ENCODE results near the gene RAD51B.

The RAD51B gene

GRCh38 chr14:68369281-68370056 is 549.9 kb downstream of the RAD51B start:
- peaks cover 11% of the 10 kb centered on the region for H3K4me1 ChIP-seq (ENCODE audit: insufficient read depth, insufficient read length)

DNA sequence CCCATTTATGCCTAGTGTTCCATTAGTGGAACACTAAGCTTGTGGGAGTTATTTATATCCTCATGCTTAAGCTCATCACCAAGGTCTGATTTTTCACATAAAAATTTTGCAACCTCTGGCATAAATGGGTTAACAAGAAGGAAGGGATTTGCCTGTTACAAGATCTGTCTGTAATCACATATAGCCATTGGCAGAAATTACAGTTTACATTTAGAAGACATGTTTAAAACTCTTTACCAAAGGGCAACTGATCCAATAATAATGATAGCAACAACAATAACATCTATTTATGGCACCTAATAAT is 550.4 kb downstream of the RAD51B start:
- no peak for TF ChIP-seq YY1 (IDR thresholded peaks at IDR 0.05; ENCODE audit: insufficient read depth, insufficient read length)
- no peak for TF ChIP-seq SUZ12 (IDR thresholded peaks at IDR 0.05; ENCODE audit: extremely low read depth, insufficient read depth, insufficient read length)
- no peak for TF ChIP-seq ZNF274 (IDR thresholded peaks at IDR 0.05; ENCODE audit: low read depth, low read length)
- H3K36me3 ChIP-seq (ENCODE audit: insufficient read depth, insufficient read length, low read length): no peaks in the 10 kb centered on the region
- DNase-seq (ENCODE audit: low read depth, low spot score): no peak
- no peak overlapping the region for H3K9ac ChIP-seq (ENCODE audit: insufficient read length, low read depth)
- H3K4me1 ChIP-seq (ENCODE audit: insufficient read depth, insufficient read length): peaks cover 8% of the 10 kb centered on the region
- no peaks in the 10 kb centered on the region for H3K27me3 ChIP-seq (ENCODE audit: insufficient read depth, insufficient read length)
- no peak overlapping the region for H3K4me3 ChIP-seq (ENCODE audit: insufficient read length, low read depth)
- H3K9me3 ChIP-seq (ENCODE audit: insufficient read depth, low read length): no peaks in the 10 kb centered on the region

More at GRCh38 chr14:68369281-68370056, 549.9 kb downstream of the RAD51B start:
- no peaks in the 10 kb centered on the region for H3K36me3 ChIP-seq (ENCODE audit: insufficient read depth, insufficient read length, low read length)
- DNase-seq (ENCODE audit: low read depth, low spot score): no peak
- H3K27me3 ChIP-seq (ENCODE audit: insufficient read depth, insufficient read length): no peaks in the 10 kb centered on the region
- no peaks in the 10 kb centered on the region for H3K9me3 ChIP-seq (ENCODE audit: insufficient read depth, low read length)
- no peak for TF ChIP-seq SUZ12 (IDR thresholded peaks at IDR 0.05; ENCODE audit: extremely low read depth, insufficient read depth, insufficient read length)
- no peak for TF ChIP-seq YY1 (IDR thresholded peaks at IDR 0.05; ENCODE audit: insufficient read depth, insufficient read length)
- TF ChIP-seq ZNF274 (IDR thresholded peaks at IDR 0.05; ENCODE audit: low read depth, low read length): no peak
- no peak overlapping the region for H3K4me3 ChIP-seq (ENCODE audit: insufficient read length, low read depth)
- no peak overlapping the region for H3K9ac ChIP-seq (ENCODE audit: insufficient read length, low read depth)

DNA sequence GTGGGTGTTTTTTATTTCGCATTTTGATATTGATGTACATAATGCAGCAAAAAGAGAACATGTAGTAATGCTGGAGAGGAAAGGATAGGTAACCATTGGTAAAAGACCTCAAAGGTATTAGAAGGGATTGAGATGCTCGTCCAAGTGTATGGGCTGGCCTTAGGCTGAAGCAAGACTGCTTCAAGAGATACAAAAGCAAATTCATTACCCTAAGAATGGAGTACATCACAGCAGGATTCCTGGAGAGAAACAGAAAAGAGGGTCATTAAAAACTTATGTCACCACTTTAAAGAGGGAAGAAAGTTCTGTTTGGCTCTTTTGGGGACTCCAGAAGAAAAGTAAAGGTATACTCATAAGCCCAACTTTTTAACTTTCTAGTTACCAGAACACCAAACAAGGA is 552.8 kb downstream of the RAD51B start:
- Histone ChIP-seq H3K4me3 (ENCODE audit: insufficient read length, low read depth) (no peak overlapping the region), H3K36me3 (ENCODE audit: insufficient read depth, insufficient read length, low read length) (no peaks in the 10 kb centered on the region), H3K9me3 (ENCODE audit: insufficient read depth, low read length) (no peaks in the 10 kb centered on the region), H3K27me3 (ENCODE audit: insufficient read depth, insufficient read length) (no peaks in the 10 kb centered on the region), H3K9ac (ENCODE audit: insufficient read length, low read depth) (no peak overlapping the region), H3K4me1 (ENCODE audit: insufficient read depth, insufficient read length) (peaks cover 6% of the 10 kb centered on the region)
- TF ChIP-seq ZNF274 (IDR thresholded peaks at IDR 0.05; ENCODE audit: low read depth, low read length) (no peak), SUZ12 (IDR thresholded peaks at IDR 0.05; ENCODE audit: extremely low read depth, insufficient read depth, insufficient read length) (no peak), YY1 (IDR thresholded peaks at IDR 0.05; ENCODE audit: insufficient read depth, insufficient read length) (no peak)
- DNase-seq (ENCODE audit: low read depth, low spot score): peak; percentile 58

DNA sequence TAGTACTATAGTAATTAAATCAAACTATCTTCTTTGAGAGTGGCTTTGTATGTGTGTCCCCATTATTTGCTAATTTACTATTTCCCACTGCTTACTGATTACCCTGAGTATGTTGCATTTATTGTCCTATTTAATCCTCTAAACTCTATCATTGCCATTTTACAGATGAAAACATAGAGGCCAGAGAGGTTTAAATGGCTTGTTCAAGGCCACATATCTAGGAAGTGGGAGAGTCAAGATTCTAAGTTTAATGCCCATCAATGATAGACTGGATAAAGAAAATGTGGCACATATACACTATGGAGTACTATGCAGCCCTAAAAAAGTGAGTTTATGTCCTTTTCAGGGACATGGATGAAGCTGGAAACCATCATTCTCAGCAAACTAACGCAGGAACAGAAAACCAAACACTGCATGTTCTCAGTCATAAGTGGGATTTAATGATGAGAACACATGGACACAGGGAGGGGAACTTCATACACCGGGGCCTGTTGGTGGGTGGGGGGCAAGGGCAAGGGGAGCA is 553.6 kb downstream of the RAD51B start:
- TF ChIP-seq YY1 (IDR thresholded peaks at IDR 0.05; ENCODE audit: insufficient read depth, insufficient read length): no peak
- no peak for TF ChIP-seq ZNF274 (IDR thresholded peaks at IDR 0.05; ENCODE audit: low read depth, low read length)
- TF ChIP-seq SUZ12 (IDR thresholded peaks at IDR 0.05; ENCODE audit: extremely low read depth, insufficient read depth, insufficient read length): no peak
- H3K27me3 ChIP-seq (ENCODE audit: insufficient read depth, insufficient read length): no peaks in the 10 kb centered on the region
- no peak overlapping the region for H3K9ac ChIP-seq (ENCODE audit: insufficient read length, low read depth)
- no peak overlapping the region for H3K4me3 ChIP-seq (ENCODE audit: insufficient read length, low read depth)
- peaks cover 6% of the 10 kb centered on the region for H3K4me1 ChIP-seq (ENCODE audit: insufficient read depth, insufficient read length)
- DNase-seq (ENCODE audit: low read depth, low spot score): no peak
- H3K9me3 ChIP-seq (ENCODE audit: insufficient read depth, low read length): no peaks in the 10 kb centered on the region
- H3K36me3 ChIP-seq (ENCODE audit: insufficient read depth, insufficient read length, low read length): no peaks in the 10 kb centered on the region

- Histone ChIP-seq H3K4me3 (ENCODE audit: insufficient read length, low read depth) (no peak overlapping the region), H3K36me3 (ENCODE audit: insufficient read depth, insufficient read length, low read length) (no peaks in the 10 kb centered on the region), H3K4me1 (ENCODE audit: insufficient read depth, insufficient read length) (peaks cover 6% of the 10 kb centered on the region), H3K9me3 (ENCODE audit: insufficient read depth, low read length) (no peaks in the 10 kb centered on the region), H3K9ac (ENCODE audit: insufficient read length, low read depth) (no peak overlapping the region), H3K27me3 (ENCODE audit: insufficient read depth, insufficient read length) (no peaks in the 10 kb centered on the region)
- no peak for TF ChIP-seq SUZ12 (IDR thresholded peaks at IDR 0.05; ENCODE audit: extremely low read depth, insufficient read depth, insufficient read length)
- no peak for DNase-seq (ENCODE audit: low read depth, low spot score)
Observed at GRCh38 chr14:68373847-68374444, 554.4 kb downstream of the RAD51B start.

- no peaks in the 10 kb centered on the region for H3K9me3 ChIP-seq (ENCODE audit: insufficient read depth, low read length)
- no peak overlapping the region for H3K9ac ChIP-seq (ENCODE audit: insufficient read length, low read depth)
- DNase-seq (ENCODE audit: low read depth, low spot score): no peak
- peaks cover 6% of the 10 kb centered on the region for H3K4me1 ChIP-seq (ENCODE audit: insufficient read depth, insufficient read length)
- no peak for TF ChIP-seq YY1 (IDR thresholded peaks at IDR 0.05; ENCODE audit: insufficient read depth, insufficient read length)
- TF ChIP-seq ZNF274 (IDR thresholded peaks at IDR 0.05; ENCODE audit: low read depth, low read length): no peak
- no peak for TF ChIP-seq SUZ12 (IDR thresholded peaks at IDR 0.05; ENCODE audit: extremely low read depth, insufficient read depth, insufficient read length)
- no peaks in the 10 kb centered on the region for H3K36me3 ChIP-seq (ENCODE audit: insufficient read depth, insufficient read length, low read length)
- no peak overlapping the region for H3K4me3 ChIP-seq (ENCODE audit: insufficient read length, low read depth)
- H3K27me3 ChIP-seq (ENCODE audit: insufficient read depth, insufficient read length): no peaks in the 10 kb centered on the region
Observed at GRCh38 chr14:68374682-68375081, 555.1 kb downstream of the RAD51B start.

DNA sequence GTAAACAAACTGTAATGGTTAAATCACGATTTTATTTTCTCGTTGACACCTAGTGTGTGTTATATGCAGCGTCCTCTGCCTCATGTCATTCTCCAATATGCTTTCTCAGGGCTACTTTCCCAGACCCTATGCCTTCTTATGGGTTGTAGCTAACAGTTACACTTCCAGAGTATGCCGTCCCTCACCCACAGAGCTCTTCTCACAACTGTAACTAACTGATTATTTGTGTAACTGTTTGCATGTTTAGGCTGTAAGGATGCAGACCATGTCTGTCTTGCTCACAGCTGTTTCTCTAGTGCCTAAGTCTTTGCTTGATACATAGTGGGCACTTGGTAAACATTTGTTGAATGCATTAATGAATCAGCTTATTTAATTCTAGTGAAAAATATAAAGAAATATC is 555.8 kb downstream of the RAD51B start:
- Histone ChIP-seq H3K4me3 (ENCODE audit: insufficient read length, low read depth) (no peak overlapping the region), H3K9ac (ENCODE audit: insufficient read length, low read depth) (no peak overlapping the region), H3K36me3 (ENCODE audit: insufficient read depth, insufficient read length, low read length) (no peaks in the 10 kb centered on the region), H3K9me3 (ENCODE audit: insufficient read depth, low read length) (no peaks in the 10 kb centered on the region), H3K27me3 (ENCODE audit: insufficient read depth, insufficient read length) (no peaks in the 10 kb centered on the region), H3K4me1 (ENCODE audit: insufficient read depth, insufficient read length) (peaks cover 6% of the 10 kb centered on the region)
- no peak for DNase-seq (ENCODE audit: low read depth, low spot score)
- TF ChIP-seq YY1 (IDR thresholded peaks at IDR 0.05; ENCODE audit: insufficient read depth, insufficient read length) (no peak), SUZ12 (IDR thresholded peaks at IDR 0.05; ENCODE audit: extremely low read depth, insufficient read depth, insufficient read length) (no peak), ZNF274 (IDR thresholded peaks at IDR 0.05; ENCODE audit: low read depth, low read length) (no peak)
